ENCODE data around the gene FAM118A.

DNA sequence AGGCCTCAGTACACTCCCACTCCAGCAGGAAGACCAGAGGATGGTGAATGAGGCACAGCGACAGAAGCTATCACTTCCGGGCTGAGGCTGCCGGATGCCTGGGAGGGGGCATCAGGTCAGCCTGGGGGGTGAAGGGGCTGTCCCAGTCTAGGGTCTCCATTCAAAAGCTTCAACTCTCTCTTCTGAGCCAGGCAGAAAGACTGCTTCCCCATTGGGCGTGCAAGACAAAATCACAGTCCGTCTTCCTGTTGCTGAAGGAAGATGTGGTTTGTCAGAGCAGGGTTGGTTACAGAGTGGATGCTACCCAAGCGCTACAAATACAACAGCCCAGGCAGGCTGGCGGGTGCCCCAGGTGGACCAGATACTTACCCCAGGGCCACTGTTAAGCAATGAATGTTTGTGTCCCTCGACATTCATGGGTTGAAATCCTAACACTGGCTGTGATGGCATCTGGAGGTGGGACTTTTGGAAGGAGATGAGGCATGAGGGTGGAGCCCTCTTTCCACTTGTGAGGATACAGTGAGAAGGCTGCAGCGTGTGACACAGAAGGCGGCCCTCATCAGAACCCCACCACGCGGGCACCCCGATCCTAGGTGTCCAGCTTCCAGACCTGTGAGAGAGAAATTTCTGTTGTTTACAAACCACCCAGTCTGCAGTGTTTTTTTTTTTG lies 13.0 kb upstream of the FAM118A start:
- TF ChIP-seq, protein P1, sequence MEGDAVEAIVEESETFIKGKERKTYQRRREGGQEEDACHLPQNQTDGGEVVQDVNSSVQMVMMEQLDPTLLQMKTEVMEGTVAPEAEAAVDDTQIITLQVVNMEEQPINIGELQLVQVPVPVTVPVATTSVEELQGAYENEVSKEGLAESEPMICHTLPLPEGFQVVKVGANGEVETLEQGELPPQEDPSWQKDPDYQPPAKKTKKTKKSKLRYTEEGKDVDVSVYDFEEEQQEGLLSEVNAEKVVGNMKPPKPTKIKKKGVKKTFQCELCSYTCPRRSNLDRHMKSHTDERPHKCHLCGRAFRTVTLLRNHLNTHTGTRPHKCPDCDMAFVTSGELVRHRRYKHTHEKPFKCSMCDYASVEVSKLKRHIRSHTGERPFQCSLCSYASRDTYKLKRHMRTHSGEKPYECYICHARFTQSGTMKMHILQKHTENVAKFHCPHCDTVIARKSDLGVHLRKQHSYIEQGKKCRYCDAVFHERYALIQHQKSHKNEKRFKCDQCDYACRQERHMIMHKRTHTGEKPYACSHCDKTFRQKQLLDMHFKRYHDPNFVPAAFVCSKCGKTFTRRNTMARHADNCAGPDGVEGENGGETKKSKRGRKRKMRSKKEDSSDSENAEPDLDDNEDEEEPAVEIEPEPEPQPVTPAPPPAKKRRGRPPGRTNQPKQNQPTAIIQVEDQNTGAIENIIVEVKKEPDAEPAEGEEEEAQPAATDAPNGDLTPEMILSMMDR (IDR thresholded peaks at IDR 0.05) = no peak
- TF ChIP-seq POLR2A (IDR thresholded peaks at IDR 0.05) = no peak

Data from right lobe of liver (tissue), 4 donors.